ENCODE measurements around the gene SERPINB12.

Gene SERPINB12

GRCh38 chr18:63550068-63550467 lies 7.9 kb downstream of the SERPINB12 start:
- no peak for DNase-seq (ENCODE audit: low spot score)

- no peak for DNase-seq (ENCODE audit: low spot score)
Observed at GRCh38 chr18:63551769-63552168, 9.6 kb downstream of the SERPINB12 start.

GRCh38 chr18:63552581-63552980 lies 10.4 kb downstream of the SERPINB12 start:
- DNase-seq (ENCODE audit: low spot score): no peak

GRCh38 chr18:63553081-63553480 lies 10.9 kb downstream of the SERPINB12 start:
- no peak for DNase-seq (ENCODE audit: low spot score)

GRCh38 chr18:63559567-63560491 lies 17.7 kb downstream of the SERPINB12 start:
- DNase-seq (ENCODE audit: low spot score): no peak

- DNase-seq (ENCODE audit: low spot score): no peak
Observed at GRCh38 chr18:63562284-63562683, 20.1 kb downstream of the SERPINB12 start.

- no peak for DNase-seq (ENCODE audit: low spot score)
Observed at GRCh38 chr18:63564021-63564420, 21.9 kb downstream of the SERPINB12 start.

GRCh38 chr18:63564561-63564960 lies 22.4 kb downstream of the SERPINB12 start:
- DNase-seq (ENCODE audit: low spot score): no peak

GRCh38 chr18:63567276-63567675 lies 25.1 kb downstream of the SERPINB12 start:
- no peak for DNase-seq (ENCODE audit: low spot score)

GRCh38 chr18:63567825-63568224 lies 25.7 kb downstream of the SERPINB12 start:
- DNase-seq (ENCODE audit: low spot score): no peak

- DNase-seq (ENCODE audit: low spot score): no peak
Observed at GRCh38 chr18:63570721-63571120, 28.6 kb downstream of the SERPINB12 start.

GRCh38 chr18:63575681-63576080 lies 33.5 kb downstream of the SERPINB12 start:
- no peak for DNase-seq (ENCODE audit: low spot score)

GRCh38 chr18:63578357-63578958 lies 36.3 kb downstream of the SERPINB12 start:
- DNase-seq (ENCODE audit: low spot score): peak; percentile 36

- no peak for DNase-seq (ENCODE audit: low spot score)
Observed at GRCh38 chr18:63579616-63580015, 37.4 kb downstream of the SERPINB12 start.

- DNase-seq (ENCODE audit: low spot score): no peak
Observed at GRCh38 chr18:63585988-63586387, 43.8 kb downstream of the SERPINB12 start.

- DNase-seq (ENCODE audit: low spot score): no peak
Observed at GRCh38 chr18:63586431-63586830, 44.3 kb downstream of the SERPINB12 start.

- no peak for DNase-seq (ENCODE audit: low spot score)
Observed at GRCh38 chr18:63586966-63587365, 44.8 kb downstream of the SERPINB12 start, which contains the start of gene SERPINB13. TSS of gene SERPINB13 (plus strand) at chr18:63587343. CDS start at chr18:63588668, 1,325 bp downstream.

GRCh38 chr18:63588909-63589308 lies 46.7 kb downstream of the SERPINB12 start:
- DNase-seq (ENCODE audit: low spot score): no peak

- no peak for DNase-seq (ENCODE audit: low spot score)
Observed at GRCh38 chr18:63590373-63590772, 48.2 kb downstream of the SERPINB12 start.

- no peak for DNase-seq (ENCODE audit: low spot score)
Observed at GRCh38 chr18:63590966-63591695, 49.0 kb downstream of the SERPINB12 start.

- no peak for DNase-seq (ENCODE audit: low spot score)
Observed at GRCh38 chr18:63591725-63592124, 49.6 kb downstream of the SERPINB12 start.

- DNase-seq (ENCODE audit: low spot score): no peak
Observed at GRCh38 chr18:63592471-63592870, 50.3 kb downstream of the SERPINB12 start.

Measured in SK-N-DZ (cell line).